ENCODE data around the gene OPCML.

OPCML gene

DNA sequence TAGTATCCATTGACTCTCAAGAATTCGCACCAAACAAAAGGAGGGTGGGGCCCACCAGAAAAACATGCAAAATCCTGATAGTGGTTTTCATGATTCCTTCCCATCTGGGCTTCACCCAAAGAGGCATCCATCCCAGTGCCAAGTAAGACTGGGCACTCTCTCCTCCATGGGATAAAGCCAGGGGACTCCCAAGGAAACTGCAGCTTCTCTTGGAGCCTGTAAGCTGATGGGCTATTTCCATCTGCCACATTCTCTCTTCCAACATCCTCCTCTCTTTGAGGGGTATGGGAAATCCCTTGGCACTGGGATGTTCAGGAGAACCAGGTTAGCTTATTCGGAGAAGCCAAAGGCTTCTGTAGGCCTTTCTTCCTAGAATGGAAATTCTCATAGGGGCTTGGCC lies 10.8 kb downstream of the OPCML start:
- ChIA-PET POLR2A (no interaction called here), CTCF (interaction anchor here (1.7 kb wide), 1 partner anchor 9 kb away, joined by 5 read pairs; no protein-coding TSS in a partner anchor)
- no peak for DNase-seq (ENCODE audit: extremely low spot score)
- TF ChIP-seq, protein P1, sequence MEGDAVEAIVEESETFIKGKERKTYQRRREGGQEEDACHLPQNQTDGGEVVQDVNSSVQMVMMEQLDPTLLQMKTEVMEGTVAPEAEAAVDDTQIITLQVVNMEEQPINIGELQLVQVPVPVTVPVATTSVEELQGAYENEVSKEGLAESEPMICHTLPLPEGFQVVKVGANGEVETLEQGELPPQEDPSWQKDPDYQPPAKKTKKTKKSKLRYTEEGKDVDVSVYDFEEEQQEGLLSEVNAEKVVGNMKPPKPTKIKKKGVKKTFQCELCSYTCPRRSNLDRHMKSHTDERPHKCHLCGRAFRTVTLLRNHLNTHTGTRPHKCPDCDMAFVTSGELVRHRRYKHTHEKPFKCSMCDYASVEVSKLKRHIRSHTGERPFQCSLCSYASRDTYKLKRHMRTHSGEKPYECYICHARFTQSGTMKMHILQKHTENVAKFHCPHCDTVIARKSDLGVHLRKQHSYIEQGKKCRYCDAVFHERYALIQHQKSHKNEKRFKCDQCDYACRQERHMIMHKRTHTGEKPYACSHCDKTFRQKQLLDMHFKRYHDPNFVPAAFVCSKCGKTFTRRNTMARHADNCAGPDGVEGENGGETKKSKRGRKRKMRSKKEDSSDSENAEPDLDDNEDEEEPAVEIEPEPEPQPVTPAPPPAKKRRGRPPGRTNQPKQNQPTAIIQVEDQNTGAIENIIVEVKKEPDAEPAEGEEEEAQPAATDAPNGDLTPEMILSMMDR (IDR thresholded peaks at IDR 0.05; ENCODE audit: control extremely low read depth, extremely low read depth, low read depth, missing control alignments): no peak

DNA sequence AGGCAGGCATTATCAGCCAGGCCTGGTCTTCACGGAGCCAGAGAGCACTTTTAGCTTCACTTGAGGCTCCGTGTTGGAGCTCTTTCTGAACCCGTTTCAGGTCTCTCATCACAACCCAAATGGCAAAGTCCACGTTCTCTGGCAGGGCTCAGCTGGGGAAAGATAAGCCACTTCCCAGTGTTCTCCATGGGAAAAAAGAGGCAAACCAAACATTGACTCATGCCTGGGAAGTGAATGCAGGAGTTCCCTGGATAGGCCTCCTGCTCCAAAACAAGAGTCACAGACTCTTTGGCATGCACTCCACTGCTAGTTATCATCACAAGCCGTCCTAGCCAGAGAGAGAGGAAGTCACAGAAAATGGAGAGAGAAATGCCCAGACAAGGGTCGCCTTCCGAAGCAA lies 11.6 kb downstream of the OPCML start:
- ChIA-PET POLR2A (no interaction called here), CTCF (interaction anchor here (1.5 to 1.7 kb wide), 2 partner anchors 10 to 387 kb away, joined by 4 to 5 read pairs; no protein-coding TSS in a partner anchor)
- DNase-seq (ENCODE audit: extremely low spot score): no peak
- TF ChIP-seq, protein P1 (IDR thresholded peaks at IDR 0.05; ENCODE audit: control extremely low read depth, extremely low read depth, low read depth, missing control alignments): no peak

DNA sequence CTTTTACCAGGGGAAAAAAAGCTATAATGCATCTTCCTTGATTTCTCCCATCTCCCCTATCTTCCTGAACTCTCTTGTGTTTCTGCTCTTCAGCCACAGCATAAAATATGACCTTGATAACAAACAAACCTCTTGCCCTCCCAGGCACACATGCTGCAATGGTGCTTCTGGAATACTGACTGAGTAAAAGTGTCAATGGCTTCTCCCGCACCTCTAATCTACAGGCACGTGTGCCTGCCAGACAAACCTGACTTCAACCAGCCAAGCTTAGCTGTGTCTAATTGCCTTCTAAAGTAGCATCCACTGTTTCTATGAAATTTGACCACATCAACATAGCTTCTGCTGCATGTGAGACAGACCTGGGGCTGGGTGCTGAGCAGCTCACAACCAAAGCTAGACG lies 12.7 kb downstream of the OPCML start:
- no peak for DNase-seq (ENCODE audit: extremely low spot score)
- POLR2A ChIA-PET: no interaction called here
- TF ChIP-seq, protein P1 (IDR thresholded peaks at IDR 0.05; ENCODE audit: control extremely low read depth, extremely low read depth, low read depth, missing control alignments): no peak
- CTCF ChIA-PET: interaction anchor here (1.5 kb wide), 1 partner anchor 386 kb away, joined by 4 read pairs; no protein-coding TSS in a partner anchor

DNA sequence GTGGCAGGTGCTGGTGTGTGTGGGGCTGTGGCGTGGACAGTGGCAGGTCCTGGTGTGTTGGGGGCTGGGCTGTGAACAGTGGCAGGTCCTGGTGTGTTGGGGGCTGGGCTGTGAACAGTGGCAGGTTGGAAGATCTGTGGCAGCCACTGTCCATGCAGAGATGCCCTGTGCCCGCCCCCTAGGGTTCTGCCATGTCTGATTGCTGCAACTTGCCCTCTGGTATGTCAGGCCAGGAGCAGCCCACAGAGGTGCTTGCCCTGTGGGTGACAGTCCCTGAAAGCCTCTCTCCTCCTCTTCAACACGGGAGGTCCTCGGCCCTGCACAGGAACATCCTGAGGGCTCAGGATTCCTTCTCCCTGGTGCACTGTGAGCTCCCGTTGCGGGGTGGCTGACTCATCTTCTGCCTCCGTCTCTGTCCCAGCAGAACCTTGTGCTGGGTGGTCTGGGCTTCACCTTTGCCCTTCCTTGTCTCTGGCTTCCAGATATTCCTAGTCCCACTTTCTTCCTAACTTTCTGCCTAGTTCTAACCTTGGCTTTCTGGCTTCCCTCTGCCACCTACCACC lies 13.5 kb downstream of the OPCML start:
- ChIA-PET CTCF (no interaction called here), POLR2A (no interaction called here)
- TF ChIP-seq, protein P1 (IDR thresholded peaks at IDR 0.05; ENCODE audit: control extremely low read depth, extremely low read depth, low read depth, missing control alignments): no peak
- DNase-seq (ENCODE audit: extremely low spot score): no peak

DNA sequence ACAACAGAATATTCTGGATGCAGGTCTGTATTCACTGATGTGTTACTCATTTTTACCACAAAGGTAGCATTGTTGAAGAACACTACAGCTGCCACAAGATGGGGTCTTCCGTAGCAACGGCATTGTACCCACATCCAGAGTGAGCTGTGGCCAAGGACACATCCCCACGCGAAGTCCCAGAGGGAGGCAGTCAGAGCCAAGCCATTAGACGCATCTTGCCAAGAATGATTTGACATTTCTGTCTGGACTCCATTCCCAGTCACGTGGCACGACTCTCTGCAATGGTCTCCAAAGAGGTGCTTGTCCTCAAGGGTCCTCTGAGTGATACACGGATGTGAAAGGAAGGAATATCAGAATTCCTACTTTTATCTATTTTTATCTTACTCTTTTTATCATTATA lies 15.5 kb downstream of the OPCML start:
- CTCF ChIA-PET: no interaction called here
- POLR2A ChIA-PET: no interaction called here
- TF ChIP-seq, protein P1 (IDR thresholded peaks at IDR 0.05; ENCODE audit: control extremely low read depth, extremely low read depth, low read depth, missing control alignments): no peak
- DNase-seq (ENCODE audit: extremely low spot score): no peak

DNA sequence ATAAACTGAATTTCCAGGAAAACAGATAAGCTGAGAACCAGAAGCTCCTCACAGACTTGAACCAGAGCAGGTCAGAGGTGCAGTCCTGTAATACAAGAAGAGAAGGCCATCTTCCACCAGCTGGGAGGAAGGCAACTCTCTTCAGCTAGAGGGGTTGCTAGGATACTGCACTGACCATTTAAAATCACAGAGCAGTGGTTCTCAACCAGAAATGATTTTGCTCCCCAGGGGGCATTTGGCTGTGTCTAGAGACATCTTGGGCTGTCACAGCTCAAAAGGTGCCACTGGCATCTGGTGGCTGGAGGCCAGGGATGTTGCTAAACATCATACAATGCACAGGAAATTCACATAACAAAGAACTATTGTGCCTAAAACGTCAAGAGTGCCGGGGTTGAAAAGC lies 17.2 kb downstream of the OPCML start:
- ChIA-PET CTCF (no interaction called here), POLR2A (no interaction called here)
- DNase-seq (ENCODE audit: extremely low spot score): no peak
- TF ChIP-seq, protein P1 (IDR thresholded peaks at IDR 0.05; ENCODE audit: control extremely low read depth, extremely low read depth, low read depth, missing control alignments): no peak
